ENCODE measurements around the gene PLEKHA8.

PLEKHA8 gene, protein sequence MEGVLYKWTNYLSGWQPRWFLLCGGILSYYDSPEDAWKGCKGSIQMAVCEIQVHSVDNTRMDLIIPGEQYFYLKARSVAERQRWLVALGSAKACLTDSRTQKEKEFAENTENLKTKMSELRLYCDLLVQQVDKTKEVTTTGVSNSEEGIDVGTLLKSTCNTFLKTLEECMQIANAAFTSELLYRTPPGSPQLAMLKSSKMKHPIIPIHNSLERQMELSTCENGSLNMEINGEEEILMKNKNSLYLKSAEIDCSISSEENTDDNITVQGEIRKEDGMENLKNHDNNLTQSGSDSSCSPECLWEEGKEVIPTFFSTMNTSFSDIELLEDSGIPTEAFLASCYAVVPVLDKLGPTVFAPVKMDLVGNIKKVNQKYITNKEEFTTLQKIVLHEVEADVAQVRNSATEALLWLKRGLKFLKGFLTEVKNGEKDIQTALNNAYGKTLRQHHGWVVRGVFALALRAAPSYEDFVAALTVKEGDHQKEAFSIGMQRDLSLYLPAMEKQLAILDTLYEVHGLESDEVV

GRCh38 chr7:30028216-30028748 lies at the start of gene PLEKHA8:
PLEKHA8 (plus strand) TSS chr7:30028412; CDS start chr7:30028763, 351 bp downstream.
- DNase-seq (ENCODE audit: low read depth): peak; percentile 83

DNA sequence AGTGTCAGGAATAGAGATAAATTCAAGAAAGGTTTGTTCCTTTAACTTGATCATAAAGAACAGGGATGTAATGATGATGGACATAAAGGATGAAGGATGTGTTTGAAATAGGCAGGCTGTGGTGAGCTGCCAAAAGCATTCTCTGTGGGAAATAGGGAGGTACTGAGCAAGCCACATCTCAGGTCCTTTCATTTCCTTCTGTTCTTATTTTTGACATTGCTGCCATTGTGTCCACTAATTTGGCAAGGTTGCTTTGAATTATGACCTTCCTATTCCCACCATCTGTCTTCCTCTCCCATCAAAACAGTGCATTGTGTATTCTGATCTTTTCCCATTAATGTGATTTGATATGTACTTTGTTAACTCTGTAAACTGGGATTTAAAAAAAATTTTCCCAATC lies 48.1 kb upstream of the PLEKHA8 start:
- no peak for DNase-seq (ENCODE audit: low read depth)

DNA sequence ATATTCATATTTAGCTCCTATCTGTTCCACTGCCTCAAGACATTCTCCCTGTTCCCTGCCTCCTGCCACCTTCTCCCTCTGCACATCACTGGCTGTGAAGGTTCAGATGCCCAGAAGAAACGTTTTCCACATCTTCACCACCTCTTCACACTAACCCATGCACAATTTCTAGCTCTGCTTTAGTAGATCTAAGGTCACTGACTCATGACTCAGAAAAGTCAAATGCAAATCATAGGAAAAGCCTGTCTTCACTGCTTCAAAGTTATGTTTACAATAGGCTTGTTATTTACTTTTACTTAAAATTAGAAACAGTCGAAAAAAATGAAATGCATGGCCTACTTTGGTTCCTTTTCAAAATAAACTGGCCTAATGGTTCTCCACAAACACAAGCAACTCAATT lies 41.1 kb upstream of the PLEKHA8 start:
- no peak for DNase-seq (ENCODE audit: low read depth)

GRCh38 chr7:29987811-29988317 lies 40.3 kb upstream of the PLEKHA8 start:
- no peak for DNase-seq (ENCODE audit: low read depth)

DNA sequence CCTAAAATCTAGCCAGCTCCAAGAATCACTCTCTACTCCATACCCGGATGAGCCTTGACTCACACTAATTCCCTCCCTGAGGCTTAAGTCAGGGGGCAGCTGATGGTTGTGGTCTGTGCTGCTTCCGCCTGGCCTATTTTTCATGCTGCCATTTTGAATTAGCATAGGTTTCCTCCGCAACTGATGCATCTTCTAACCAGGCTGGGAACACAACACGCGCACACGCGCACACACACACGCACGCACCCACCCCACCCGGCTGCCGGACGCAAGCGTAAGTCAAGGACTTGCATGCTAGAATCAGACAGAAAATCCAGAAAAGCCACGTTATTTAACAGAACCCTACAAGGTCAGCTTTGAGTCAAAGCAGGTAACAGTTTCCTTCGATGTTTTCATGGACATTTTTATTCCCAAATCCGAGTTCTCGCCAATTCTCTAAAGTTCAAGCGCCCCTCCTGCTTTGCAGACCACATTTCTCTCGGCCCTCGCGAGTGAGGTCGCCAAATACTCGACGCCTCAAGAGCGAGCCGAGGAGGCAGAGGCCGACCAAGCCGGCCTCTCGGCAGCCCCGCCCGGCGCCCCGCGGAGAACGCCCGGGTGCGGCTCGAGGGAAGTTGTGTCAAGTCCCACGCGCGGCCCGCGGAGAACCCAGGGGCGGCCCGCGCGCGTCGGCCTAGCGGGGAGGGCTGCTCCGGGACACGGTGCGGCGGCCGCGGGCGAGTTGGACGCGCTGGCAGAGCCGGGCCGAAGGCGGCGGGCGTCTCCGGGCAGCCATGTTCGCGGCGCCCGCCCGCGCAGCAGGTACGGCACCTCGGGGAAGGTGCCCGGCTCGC lies 39.6 kb upstream of the PLEKHA8 start:
- DNase-seq (ENCODE audit: low read depth): no peak

GRCh38 chr7:29989257-29989995 lies 38.8 kb upstream of the PLEKHA8 start, which contains the start of gene SCRN1:
SCRN1 (minus strand) TSS chr7:29989801; CDS start chr7:29969067, 20,734 bp downstream.
- DNase-seq (ENCODE audit: low read depth): peak; percentile 6

DNA sequence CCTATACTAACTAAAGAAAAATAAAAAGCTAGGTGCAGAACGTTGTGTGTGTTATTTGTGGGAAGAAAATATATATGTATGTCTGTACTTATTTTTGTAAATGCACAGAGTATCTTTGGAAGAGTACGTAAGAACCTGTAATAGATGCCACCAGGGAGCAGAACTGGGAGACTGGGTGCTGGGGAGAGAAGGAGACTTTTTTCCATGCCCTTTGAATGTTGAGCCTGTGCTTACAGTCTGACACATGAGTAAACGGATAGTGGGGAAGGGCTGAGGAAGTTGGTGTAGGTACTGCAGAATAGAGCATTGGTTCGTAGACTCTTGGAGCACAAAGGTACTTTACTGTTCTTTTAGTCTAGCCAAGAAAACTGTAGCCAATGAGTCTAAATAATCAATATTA lies 37.3 kb upstream of the PLEKHA8 start:
- DNase-seq (ENCODE audit: low read depth): no peak

DNA sequence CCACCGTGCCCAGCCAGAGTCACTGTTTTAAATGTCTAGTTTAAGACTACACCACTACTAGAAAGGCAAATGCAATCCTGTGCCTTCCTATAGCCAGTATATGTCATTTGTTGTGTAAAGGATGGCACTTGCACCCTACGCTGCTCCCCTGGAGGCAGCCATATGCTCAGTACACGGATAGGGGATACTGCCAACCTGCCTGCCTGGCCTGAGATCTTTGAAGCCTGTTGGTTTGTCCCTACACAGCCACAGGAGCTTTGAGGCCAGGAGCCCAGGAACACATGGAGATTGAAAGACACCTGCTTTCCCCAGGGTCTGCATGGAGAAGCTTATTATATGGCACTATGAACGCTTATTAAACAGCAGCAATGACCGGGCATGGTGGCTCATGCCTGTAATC lies 36.3 kb upstream of the PLEKHA8 start:
- no peak for DNase-seq (ENCODE audit: low read depth)

DNA sequence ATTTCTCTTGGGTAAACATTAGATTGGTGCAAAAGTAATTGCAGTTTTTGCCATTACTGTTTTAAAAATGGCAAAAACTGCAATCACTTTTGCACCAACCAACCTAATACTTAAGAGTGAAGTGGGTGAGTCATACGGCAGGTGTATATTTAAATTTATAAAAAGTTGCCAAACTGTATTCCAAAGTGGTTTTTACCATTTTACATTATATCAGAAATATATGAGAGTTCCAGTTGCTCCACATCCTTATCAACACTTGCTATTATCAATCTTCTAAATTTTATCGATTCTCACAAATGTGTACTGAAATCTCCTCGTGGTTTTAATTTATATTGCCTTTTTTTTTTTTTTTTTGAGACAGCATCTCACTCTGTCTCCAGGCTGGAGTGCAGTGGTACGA lies 35.1 kb upstream of the PLEKHA8 start:
- no peak for DNase-seq (ENCODE audit: low read depth)

- DNase-seq (ENCODE audit: low read depth): no peak
Measured at GRCh38 chr7:29995652-29996051, 32.6 kb upstream of the PLEKHA8 start.

- DNase-seq (ENCODE audit: low read depth): no peak
Measured at GRCh38 chr7:29996321-29996720, 31.9 kb upstream of the PLEKHA8 start.

GRCh38 chr7:29998489-29998888 lies 29.7 kb upstream of the PLEKHA8 start:
- DNase-seq (ENCODE audit: low read depth): no peak

- no peak for DNase-seq (ENCODE audit: low read depth)
Measured at GRCh38 chr7:30001998-30002397, 26.2 kb upstream of the PLEKHA8 start.

- no peak for DNase-seq (ENCODE audit: low read depth)
Measured at GRCh38 chr7:30003098-30003497, 25.1 kb upstream of the PLEKHA8 start.

- no peak for DNase-seq (ENCODE audit: low read depth)
Measured at GRCh38 chr7:30005464-30005863, 22.7 kb upstream of the PLEKHA8 start.

DNA sequence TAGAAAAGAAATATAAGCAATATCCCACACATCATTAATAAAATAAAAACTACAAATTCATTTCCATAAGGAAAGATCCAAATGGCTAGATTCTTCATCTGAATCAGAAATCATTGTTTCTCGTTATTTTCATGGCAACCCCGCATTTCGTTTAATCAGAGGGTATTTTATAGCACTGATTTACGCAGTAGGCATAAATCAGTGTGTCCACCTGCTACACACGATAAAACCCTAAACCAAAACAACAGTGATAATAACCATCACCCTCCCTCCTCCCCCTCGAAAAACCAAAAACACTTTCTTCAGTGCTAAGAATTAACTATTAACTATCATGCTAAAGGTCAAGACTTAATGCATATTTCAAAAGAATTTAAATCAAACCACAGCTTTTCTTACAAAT lies 18.2 kb upstream of the PLEKHA8 start:
- no peak for DNase-seq (ENCODE audit: low read depth)

DNA sequence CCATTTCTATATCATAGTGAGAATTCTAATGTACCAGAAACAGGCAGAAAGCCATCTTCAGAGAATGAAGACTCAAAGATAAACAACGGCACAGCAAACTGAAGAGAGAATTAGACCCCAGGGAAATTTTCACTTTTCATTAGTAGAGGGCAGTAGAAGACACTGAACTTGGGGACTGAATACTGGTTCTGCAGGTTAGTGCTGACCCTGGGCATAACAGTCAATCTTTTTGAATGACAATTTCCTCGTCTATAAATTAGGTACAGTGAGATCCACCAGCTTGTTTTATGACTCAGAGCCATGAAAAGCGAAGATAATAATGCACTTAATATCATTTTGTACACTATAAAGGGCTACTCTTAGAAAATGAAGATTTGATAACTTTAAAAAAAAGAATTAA lies 15.5 kb upstream of the PLEKHA8 start:
- no peak for DNase-seq (ENCODE audit: low read depth)

GRCh38 chr7:30018451-30018850 lies 9.8 kb upstream of the PLEKHA8 start:
- DNase-seq (ENCODE audit: low read depth): no peak

GRCh38 chr7:30019387-30019786 lies 8.8 kb upstream of the PLEKHA8 start:
- DNase-seq (ENCODE audit: low read depth): no peak

DNA sequence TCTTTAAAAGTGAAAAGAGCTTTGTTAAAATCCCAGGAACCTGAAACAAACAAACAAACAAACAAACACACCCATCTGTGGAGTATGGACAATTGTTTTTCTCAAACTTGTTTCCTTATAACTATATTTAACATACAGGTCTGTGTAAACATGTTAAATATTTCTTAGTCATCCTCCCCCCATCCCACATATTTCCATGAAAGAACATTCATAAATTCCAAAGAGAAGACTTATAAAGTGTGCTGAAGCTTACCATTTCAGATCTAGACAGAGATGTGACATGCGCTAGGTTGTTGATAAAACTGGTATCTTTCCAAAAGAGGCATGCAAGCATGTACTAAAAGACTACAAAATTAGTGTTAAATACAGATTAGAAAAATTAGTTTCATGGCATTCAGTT lies 8.3 kb upstream of the PLEKHA8 start:
- no peak for DNase-seq (ENCODE audit: low read depth)

DNA sequence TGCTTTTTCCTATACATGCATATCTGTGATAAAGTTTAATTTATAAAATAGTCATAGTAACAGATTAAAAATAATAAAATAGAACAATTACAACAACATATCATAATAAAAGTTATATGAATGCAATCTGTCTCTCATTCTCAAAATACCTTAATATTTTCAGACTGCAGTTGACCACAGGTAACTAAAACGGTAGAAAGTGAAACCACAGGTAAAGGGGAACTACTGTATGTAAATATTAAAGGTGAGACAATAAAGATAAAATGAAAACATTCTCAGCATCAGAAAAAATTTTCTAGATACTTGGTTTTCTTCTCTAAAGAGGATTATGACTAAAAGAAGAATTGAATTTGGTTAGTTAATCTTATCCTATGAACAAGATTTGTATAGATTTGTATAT lies 7.7 kb upstream of the PLEKHA8 start:
- no peak for DNase-seq (ENCODE audit: low read depth)

DNA sequence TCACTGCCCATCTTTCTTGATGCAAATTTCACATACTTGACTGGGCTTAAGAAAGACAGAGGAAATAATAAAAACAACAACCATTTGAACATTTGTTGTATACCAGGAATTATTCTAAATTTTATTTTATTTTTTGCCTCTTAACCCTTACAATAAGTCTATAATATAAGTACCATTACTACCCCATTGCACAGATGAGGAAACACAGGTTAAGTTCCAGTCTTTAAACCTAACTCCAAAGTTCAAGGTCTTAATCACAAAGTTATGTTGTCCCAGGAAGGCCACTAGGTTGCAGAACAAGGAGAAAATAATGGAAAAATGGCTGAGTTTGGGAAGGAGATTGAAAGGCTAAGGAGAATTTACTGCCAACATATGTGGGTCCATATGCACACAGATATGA lies 5.2 kb upstream of the PLEKHA8 start:
- no peak for DNase-seq (ENCODE audit: low read depth)
